HG03571 (cell line): Measurements from ENCODE around the gene EGLN2.
"Not testable (repeated sequence)": the region's sequence is repeated elsewhere in the genome, so short reads cannot be mapped to it uniquely, and the experiment has no call there.

Source experiments
- ATAC-seq: cut with Tn5 transposase; IDR thresholded peaks from one replicate; pipeline ENCODE4 v1.9.1; 2021; ENCODE audit not compliant: unreplicated experiment

EGLN2 gene

GRCh38 chr19:40801426-40802299 is 2.7 kb downstream of the EGLN2 start:
- no peak for ATAC-seq

- no peak for ATAC-seq
Observed at GRCh38 chr19:40802300-40803169, 3.5 kb downstream of the EGLN2 start.

- ATAC-seq, result no peak
Observed at GRCh38 chr19:40803170-40803856, 4.3 kb downstream of the EGLN2 start.

- ATAC-seq, result no peak
Observed at GRCh38 chr19:40803857-40804782, 5.1 kb downstream of the EGLN2 start.

- ATAC-seq, result no peak
Observed at GRCh38 chr19:40804783-40805242, 5.8 kb downstream of the EGLN2 start.

- no peak for ATAC-seq
Observed at GRCh38 chr19:40805258-40805868, 6.4 kb downstream of the EGLN2 start.

- no peak for ATAC-seq
Observed at GRCh38 chr19:40806423-40807146, 7.6 kb downstream of the EGLN2 start.

- no peak for ATAC-seq
Observed at GRCh38 chr19:40807147-40808020, 8.4 kb downstream of the EGLN2 start.

GRCh38 chr19:40808021-40808325 is 9.0 kb downstream of the EGLN2 start:
- ATAC-seq, result no peak

- ATAC-seq, result no peak
Observed at GRCh38 chr19:40808497-40808896, 9.5 kb downstream of the EGLN2 start.

- ATAC-seq, result no peak
Observed at GRCh38 chr19:40809358-40810086, 10.5 kb downstream of the EGLN2 start.

- ATAC-seq, result no peak
Observed at GRCh38 chr19:40810160-40810559, 11.2 kb downstream of the EGLN2 start.

- ATAC-seq, result not testable (repeated sequence)
Observed at GRCh38 chr19:40810649-40811408, 11.8 kb downstream of the EGLN2 start.

- no peak for ATAC-seq
Observed at GRCh38 chr19:40811478-40812341, 12.7 kb downstream of the EGLN2 start.

- ATAC-seq, result not testable (repeated sequence)
Observed at GRCh38 chr19:40812571-40812970, 13.6 kb downstream of the EGLN2 start.

- no peak for ATAC-seq
Observed at GRCh38 chr19:40813182-40813581, 14.2 kb downstream of the EGLN2 start.
